GM11168 (cell line): Measurements from ENCODE around the gene GRXCR2.
"Not testable (repeated sequence)": the region's sequence is repeated elsewhere in the genome, so short reads cannot be mapped to it uniquely, and the experiment has no call there.

Experiments
- in situ Hi-C: fragments of 300-500 bp; cut with MboI; formaldehyde crosslinking; loops from one replicate; pipeline ENCODE4 v1.12.0; 2022; ENCODE audit warnings: low sequenced_read_pairs; ENCODE audit not compliant: unreplicated experiment

Gene GRXCR2

GRCh38 chr5:145840458-145841132, 32.2 kb downstream of the GRXCR2 start:
- in situ Hi-C loops = no loop called here

- in situ Hi-C loops = no loop called here
Measured at GRCh38 chr5:145838276-145838675, 34.5 kb downstream of the GRXCR2 start.

GRCh38 chr5:145836241-145836640, 36.6 kb downstream of the GRXCR2 start:
- in situ Hi-C loops = not testable (repeated sequence)

- in situ Hi-C loops = no loop called here
Measured at GRCh38 chr5:145835848-145836239, 37.0 kb downstream of the GRXCR2 start.

GRCh38 chr5:145834917-145835847, 37.6 kb downstream of the GRXCR2 start, which contains the start of gene PRELID2:
TSS of gene PRELID2 (minus strand) at chr5:145835342. CDS start at chr5:145835251, 91 bp downstream.
- in situ Hi-C loops = no loop called here

- in situ Hi-C loops = no loop called here
Measured at GRCh38 chr5:145834554-145834916, 38.3 kb downstream of the GRXCR2 start.

GRCh38 chr5:145833631-145834200, 39.1 kb downstream of the GRXCR2 start:
- in situ Hi-C loops = no loop called here

GRCh38 chr5:145830594-145830993, 42.2 kb downstream of the GRXCR2 start:
- in situ Hi-C loops = no loop called here

GRCh38 chr5:145829708-145830361, 43.0 kb downstream of the GRXCR2 start:
- in situ Hi-C loops = no loop called here

GRCh38 chr5:145826895-145827674, 45.7 kb downstream of the GRXCR2 start:
- in situ Hi-C loops = no loop called here

- in situ Hi-C loops = no loop called here
Measured at GRCh38 chr5:145825751-145826180, 47.0 kb downstream of the GRXCR2 start.

GRCh38 chr5:145824040-145824439, 48.8 kb downstream of the GRXCR2 start:
- in situ Hi-C loops = no loop called here

- in situ Hi-C loops = no loop called here
Measured at GRCh38 chr5:145818604-145819003, 54.2 kb downstream of the GRXCR2 start.

- in situ Hi-C loops = no loop called here
Measured at GRCh38 chr5:145812877-145813276, 59.9 kb downstream of the GRXCR2 start.

GRCh38 chr5:145811834-145812625, 60.8 kb downstream of the GRXCR2 start:
- in situ Hi-C loops = no loop called here
